ENCODE measurements around the gene COPRS.

The COPRS gene

DNA sequence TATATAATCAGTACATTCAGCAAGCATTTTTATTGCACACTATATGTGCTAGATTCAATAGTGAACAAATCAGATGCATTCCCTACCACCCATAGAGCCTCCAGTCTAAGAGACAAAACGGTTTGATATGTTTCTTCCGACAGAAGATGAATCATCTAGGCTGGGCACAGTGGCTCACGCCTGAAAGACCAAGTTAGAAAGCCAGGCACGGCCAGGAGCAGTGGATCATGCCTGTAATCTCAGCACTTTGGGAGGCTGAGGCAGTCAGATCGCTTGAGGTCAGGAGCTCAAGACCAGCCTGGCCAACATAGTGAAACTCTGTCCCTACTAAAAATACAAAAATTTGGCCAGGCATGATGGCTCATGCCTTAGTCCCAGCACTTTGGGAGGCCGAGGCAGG, 18.3 kb upstream of the COPRS start:
- no peak for DNase-seq (ENCODE audit: low read depth)
- H3K4me3 ChIP-seq (ENCODE audit: low read depth, low read length), result no peak overlapping the region
- TF ChIP-seq CTCF (IDR thresholded peaks at IDR 0.05; ENCODE audit: low read depth, low read length), result no peak

DNA sequence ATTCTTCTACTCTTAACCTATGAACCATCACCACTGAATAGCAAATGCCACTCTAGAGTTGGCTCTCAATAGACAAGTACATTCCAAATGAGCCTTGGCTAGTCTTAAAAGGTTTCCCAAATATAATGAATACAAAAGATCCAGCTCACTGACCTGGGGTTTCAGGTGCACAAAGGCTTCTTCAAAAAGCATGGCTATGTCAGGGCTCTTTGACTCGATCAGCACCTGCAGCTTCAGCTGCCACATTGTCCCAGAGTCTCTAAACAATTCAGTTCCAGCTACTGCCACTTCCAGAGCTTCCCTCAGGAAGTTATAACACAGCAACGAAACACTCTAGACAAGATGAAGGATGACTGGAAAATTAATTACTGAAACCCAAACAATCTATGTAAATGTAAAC, 16.0 kb upstream of the COPRS start:
- TF ChIP-seq MAX (IDR thresholded peaks at IDR 0.05; ENCODE audit: low read depth, low read length) (no peak), MYC (IDR thresholded peaks at IDR 0.05; ENCODE audit: low read depth, low read length) (no peak), CTCF (IDR thresholded peaks at IDR 0.05; ENCODE audit: low read depth, low read length) (no peak), POLR2A (IDR thresholded peaks at IDR 0.05; ENCODE audit: extremely low read depth, insufficient read length) (no peak)
- no peak for DNase-seq (ENCODE audit: low read depth)
- no peak overlapping the region for H3K4me3 ChIP-seq (ENCODE audit: low read depth, low read length)

GRCh38 chr17:31869797-31870568, 10.9 kb upstream of the COPRS start:
- H3K4me3 ChIP-seq (ENCODE audit: low read depth, low read length), result no peak overlapping the region
- no peak for DNase-seq (ENCODE audit: low read depth)
- TF ChIP-seq POLR2A (IDR thresholded peaks at IDR 0.05; ENCODE audit: extremely low read depth, insufficient read length), result no peak
- TF ChIP-seq MYC (IDR thresholded peaks at IDR 0.05; ENCODE audit: low read depth, low read length), result no peak
- TF ChIP-seq CTCF (IDR thresholded peaks at IDR 0.05; ENCODE audit: low read depth, low read length), result no peak
- TF ChIP-seq MAX (IDR thresholded peaks at IDR 0.05; ENCODE audit: low read depth, low read length), result no peak

- TF ChIP-seq CTCF (IDR thresholded peaks at IDR 0.05; ENCODE audit: low read depth, low read length) (no peak), MAX (IDR thresholded peaks at IDR 0.05; ENCODE audit: low read depth, low read length) (no peak), MYC (IDR thresholded peaks at IDR 0.05; ENCODE audit: low read depth, low read length) (no peak), POLR2A (IDR thresholded peaks at IDR 0.05; ENCODE audit: extremely low read depth, insufficient read length) (no peak)
- no peak for DNase-seq (ENCODE audit: low read depth)
- H3K4me3 ChIP-seq (ENCODE audit: low read depth, low read length), result no peak overlapping the region
These were observed 10.0 kb upstream of the COPRS start for GRCh38 chr17:31869031-31869430.

DNA sequence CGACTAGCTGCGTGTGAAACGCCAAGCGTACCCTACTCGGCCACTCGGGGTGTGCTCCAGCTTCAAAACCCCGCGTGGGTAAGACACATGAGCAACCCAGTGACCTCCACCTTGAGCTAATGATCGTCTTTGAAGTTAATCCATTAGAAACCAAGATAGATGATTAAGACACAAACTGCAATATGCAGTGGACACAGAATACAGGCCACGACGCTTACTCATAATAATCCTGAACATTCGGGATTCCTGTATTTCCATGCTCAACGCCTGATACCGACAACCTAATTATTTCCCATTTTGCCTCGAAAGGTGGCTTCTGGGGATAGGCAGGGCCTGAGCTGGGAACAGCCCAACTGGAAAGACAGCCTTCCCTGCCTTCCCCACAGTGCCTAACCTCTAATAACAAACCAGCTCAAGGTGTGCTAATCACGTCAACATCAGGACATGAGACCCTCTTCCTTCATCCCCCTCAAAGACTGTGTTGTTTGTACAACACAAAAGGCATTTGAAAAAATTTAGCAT, 504 bp upstream of the COPRS start:
- no peak for TF ChIP-seq MAX (IDR thresholded peaks at IDR 0.05; ENCODE audit: low read depth, low read length)
- no peak for TF ChIP-seq MYC (IDR thresholded peaks at IDR 0.05; ENCODE audit: low read depth, low read length)
- peak overlapping the region; percentile 52 for H3K4me3 ChIP-seq (ENCODE audit: low read depth, low read length)
- DNase-seq (ENCODE audit: low read depth), result no peak

DNA sequence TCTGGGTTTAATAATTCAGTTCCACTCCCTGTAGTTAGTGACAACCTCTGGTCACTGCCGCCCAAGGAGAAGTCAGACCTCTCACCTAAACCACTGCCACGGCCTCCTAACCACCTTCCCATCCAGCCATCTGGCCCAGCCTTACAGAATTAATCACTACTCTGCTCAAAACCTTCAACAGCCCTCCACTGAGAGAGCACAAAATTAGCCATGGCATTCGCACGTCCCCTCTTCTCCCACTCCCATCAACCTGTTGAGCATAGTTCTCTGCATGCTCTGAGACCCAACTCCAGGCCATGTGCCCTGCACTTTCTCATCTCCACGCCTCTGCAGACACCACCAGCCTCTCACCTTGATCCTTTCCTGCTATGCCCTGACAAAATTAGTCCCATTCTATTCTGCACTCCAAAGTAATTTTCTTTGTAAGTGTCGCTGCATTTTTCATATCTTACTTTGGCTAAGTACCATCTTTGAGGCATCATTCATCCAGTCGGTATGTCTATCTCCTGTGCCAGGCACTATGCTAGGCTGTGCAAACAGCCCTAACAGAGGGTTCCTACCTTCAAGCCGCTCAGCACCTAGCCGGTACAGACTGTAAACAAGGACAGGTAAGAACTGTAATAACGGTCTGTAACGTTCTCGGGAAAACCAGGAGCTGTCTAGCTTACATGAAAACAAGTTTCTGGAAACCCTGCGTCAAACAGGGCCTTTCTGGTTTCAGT, 963 bp downstream of the COPRS start:
- peak; percentile 32 for DNase-seq (ENCODE audit: low read depth)
- TF ChIP-seq MYC (IDR thresholded peaks at IDR 0.05; ENCODE audit: low read depth, low read length) (0 out of 2 replicates have a peak, but pooled peaks have one; percentile 24), POLR2A (IDR thresholded peaks at IDR 0.05; ENCODE audit: extremely low read depth, insufficient read length) (no peak)
- peak overlapping the region; percentile 74 for H3K4me3 ChIP-seq (ENCODE audit: low read depth, low read length)

Data from NB4 (cell line).